ENCODE measurements around the gene MAD1L1. TPM values are rescaled to one million over a fixed set of nuclear protein-coding genes. Genes with fewer than 3 reads are reported as not detected.

The MAD1L1 gene
- total and polyA plus RNA-seq, 2 donors (not counting 3 experiments of a cell fraction or from before 2014, with no cell fraction given): 34.1 to 42.3 TPM

- POLR2A ChIA-PET: no interaction called here
- no peak overlapping the region for H3K9ac ChIP-seq (replicated peaks; ENCODE audit: extremely low read depth, insufficient read depth, low read length)
- no peak overlapping the region for H3K4me2 ChIP-seq (ENCODE audit: insufficient read depth, low read length)
- no peaks in the 10 kb centered on the region for H3K27me3 ChIP-seq (ENCODE audit: control insufficient read depth in 2 of 2, insufficient read depth in 2 of 2, low read length in 2 of 2)
- no peak overlapping the region for H2AFZ ChIP-seq (ENCODE audit: low read depth, low read length)
- no peak overlapping the region for H3K27ac ChIP-seq (ENCODE audit: insufficient read depth, low read depth, low read length)
- no peaks in the 10 kb centered on the region for H3K9me3 ChIP-seq (replicated peaks; ENCODE audit: control insufficient read depth, insufficient read depth, low read length)
- CTCF ChIA-PET: interaction anchor here (0.7 kb wide), 1 partner anchor 12 kb away, joined by 4 read pairs; no protein-coding TSS in a partner anchor
- H3K9me1 ChIP-seq (replicated peaks; ENCODE audit: control insufficient read depth, extremely low read depth, insufficient read depth, low read length): no peaks in the 10 kb centered on the region
- H4K20me1 ChIP-seq (replicated peaks; ENCODE audit: control insufficient read depth, extremely low read depth, insufficient read depth, low read length): no peaks in the 10 kb centered on the region
- TF ChIP-seq POLR2A (IDR thresholded peaks at IDR 0.05; ENCODE audit: low read depth, low read length): no peak
- no peak for TF ChIP-seq EZH2 (IDR thresholded peaks at IDR 0.05; ENCODE audit: borderline replicate concordance, low read depth, low read length, severe bottlenecking)
- TF ChIP-seq GATA2 (IDR thresholded peaks at IDR 0.05; ENCODE audit: insufficient read depth, insufficient read length, low read depth, low read length): no peak
- no peak for TF ChIP-seq MAX (IDR thresholded peaks at IDR 0.05; ENCODE audit: insufficient read depth, insufficient read length)
- no peak for TF ChIP-seq FOS (IDR thresholded peaks at IDR 0.05; ENCODE audit: borderline replicate concordance, insufficient read depth, low read length)
- TF ChIP-seq MYC (IDR thresholded peaks at IDR 0.05; ENCODE audit: low read depth, low read length): no peak
- TF ChIP-seq JUN (IDR thresholded peaks at IDR 0.05; ENCODE audit: borderline replicate concordance, insufficient read depth, insufficient read length, low read depth): no peak
- no peak for TF ChIP-seq POLR2AphosphoS5 (IDR thresholded peaks at IDR 0.05; ENCODE audit: insufficient read depth, low read depth, low read length)
- no peak for TF ChIP-seq CTCF (IDR thresholded peaks at IDR 0.05; ENCODE audit: extremely low read depth in 1 of 2, insufficient read depth in 1 of 2, low read depth in 1 of 2, low read length in 2 of 2)
- no TSS peak for BruUV-seq (replicated peaks)
- intact Hi-C loops (cut with micrococcal nuclease): loop anchor here (1.0 kb wide), 1 partner anchor 45 kb away; no protein-coding TSS in a partner anchor
- H3K4me3 ChIP-seq (replicated peaks in 1 of 3; ENCODE audit: insufficient read depth in 1 of 3, low read depth in 1 of 3, low read length in 3 of 3): no peak overlapping the region
- FAIRE-seq (no peak), DNase-seq (ENCODE audit: low read depth, low spot score) (no peak)
- dilution Hi-C loops (cut with MboI; ENCODE audit: extremely low pct_ligation_motif_present, low sequenced_read_pairs): no loop called here
- peaks cover 6% of the 10 kb centered on the region for H3K4me1 ChIP-seq (ENCODE audit: control insufficient read depth, extremely low read depth, insufficient read depth, low read length)
- peaks cover 0 to 4% of the 10 kb centered on the region in 2 experiments for H3K36me3 ChIP-seq (ENCODE audit: control insufficient read depth in 2 of 2, extremely low read depth in 1 of 2, insufficient read depth in 2 of 2, low read length in 2 of 2)
- H3K79me2 ChIP-seq (ENCODE audit: control insufficient read depth, insufficient read depth, low read length): no peaks in the 10 kb centered on the region
Measured at GRCh38 chr7:2065528-2065927, 167.2 kb downstream of the MAD1L1 start.
